Endothelial cell of umbilical vein (primary cell): ENCODE data around the gene ZNF106. TPM values are rescaled to one million over a fixed set of nuclear protein-coding genes. Genes with fewer than 3 reads are reported as not detected.

Source experiments
- BruUV-seq: library from RNA; stranded (reverse); fragments of 400-500 nt; replicated peaks from 2 replicates; lab custom pipeline; 2021; lab: Mats Ljungman, UMichigan
- CTCF ChIA-PET: fragments of 300-600, 350-600 bp; sonication (Branson Sonifier 250); formaldehyde crosslinking; loops from one replicate; lab custom pipeline; 2021; ENCODE audit warnings: antibody characterized with exemption, inconsistent platforms; lab: Charles Lee
- POLR2A ChIA-PET: fragments of 300-600, 350-600 bp; sonication (Branson Sonifier 250); formaldehyde crosslinking; loops from one replicate; lab custom pipeline; 2021; ENCODE audit warnings: antibody characterized with exemption, inconsistent platforms; lab: Charles Lee
- DNase-seq: peaks from one replicate; pipeline ENCODE4 v3.0.0-alpha.2; 2011; ENCODE audit warnings: low read depth, low spot score
- FAIRE-seq: peaks from 2 replicates; lab custom pipeline; 2011; peaks lifted over from hg19 to GRCh38; lab: Jason Lieb, UNC
- H2AFZ ChIP-seq: 2 replicates; pipeline ENCODE4 v1.6.0; 2012; ENCODE audit warnings: low read depth, low read length, control low read depth, inconsistent platforms
- H3K27ac ChIP-seq: 2 replicates; pipeline ENCODE4 v1.5.1; 2011; ENCODE audit warnings: low read depth, mild to moderate bottlenecking, control low read depth, low read length, moderate library complexity; ENCODE audit not compliant: insufficient read depth
- H3K27me3 ChIP-seq, 2 experiments: 2 replicates each; pipeline versions ENCODE4 v1.6.0 to v1.6.1; 2011; ENCODE audit warnings: low read length in 2 of 2, mixed read lengths in 1 of 2; ENCODE audit not compliant: control insufficient read depth in 2 of 2, insufficient read depth in 2 of 2
- H3K36me3 ChIP-seq, 2 experiments: 2 replicates in 1 of 2; 3 replicates in 1 of 2; pipeline ENCODE4 v1.5.1; 2011; ENCODE audit warnings: low read length in 2 of 2, mild to moderate bottlenecking in 1 of 2, moderate library complexity in 1 of 2; ENCODE audit not compliant: control insufficient read depth in 2 of 2, insufficient read depth in 2 of 2; ENCODE audit errors: extremely low read depth in 1 of 2
- H3K4me1 ChIP-seq: 3 replicates; pipeline ENCODE4 v1.5.1; 2011; ENCODE audit warnings: mild to moderate bottlenecking, low read length; ENCODE audit not compliant: control insufficient read depth, insufficient read depth; ENCODE audit errors: extremely low read depth
- H3K4me2 ChIP-seq: 2 replicates; pipeline ENCODE4 v1.6.1; 2011; ENCODE audit warnings: low read length, control low read depth, mixed read lengths; ENCODE audit not compliant: insufficient read depth
- H3K4me3 ChIP-seq, 3 experiments: fragments of 200-600 bp in 1 of 3; sonication (generic), shearing (Covaris generic) in 1 of 3; replicated peaks in 1 of 3; 2 replicates each; pipeline ENCODE4 v1.5.1; 2011 to 2016; ENCODE audit warnings: control low read depth in 3 of 3, low read length in 3 of 3, mild to moderate bottlenecking in 2 of 3, inconsistent platforms in 1 of 3, low read depth in 1 of 3, moderate library complexity in 1 of 3; ENCODE audit not compliant: insufficient read depth in 1 of 3
- H3K79me2 ChIP-seq: 2 replicates; pipeline ENCODE4 v1.6.0; 2012; ENCODE audit warnings: low read length, inconsistent platforms; ENCODE audit not compliant: control insufficient read depth, insufficient read depth
- H3K9ac ChIP-seq: replicated peaks from 2 replicates; pipeline ENCODE3; 2011; ENCODE audit warnings: low read length, control low read depth; ENCODE audit not compliant: insufficient read depth; ENCODE audit errors: extremely low read depth
- H3K9me1 ChIP-seq: replicated peaks from 3 replicates; pipeline ENCODE4 v1.6.0; 2011; ENCODE audit warnings: mild to moderate bottlenecking, low read length; ENCODE audit not compliant: control insufficient read depth, insufficient read depth; ENCODE audit errors: extremely low read depth
- H3K9me3 ChIP-seq: replicated peaks from 2 replicates; pipeline ENCODE4 v1.5.1; 2012; ENCODE audit warnings: low read length, inconsistent platforms; ENCODE audit not compliant: control insufficient read depth, insufficient read depth
- H4K20me1 ChIP-seq: replicated peaks from 2 replicates; pipeline ENCODE3; 2011; ENCODE audit warnings: mild to moderate bottlenecking, low read length; ENCODE audit not compliant: control insufficient read depth, insufficient read depth; ENCODE audit errors: extremely low read depth
- EZH2 ChIP-seq: IDR thresholded peaks from 2 replicates; pipeline ENCODE4 v1.6.1; 2012; ENCODE audit warnings: borderline replicate concordance, low read depth, mild to moderate bottlenecking, moderate library complexity, low read length, inconsistent platforms; ENCODE audit not compliant: severe bottlenecking
- FOS ChIP-seq: IDR thresholded peaks from 2 replicates; pipeline ENCODE4 v1.6.1; 2011; ENCODE audit warnings: mild to moderate bottlenecking, low read length, moderate library complexity, borderline replicate concordance; ENCODE audit not compliant: insufficient read depth
- GATA2 ChIP-seq: IDR thresholded peaks from 2 replicates; pipeline ENCODE4 v1.7.0; 2011; ENCODE audit warnings: low read depth, mild to moderate bottlenecking, moderate library complexity, mixed read lengths, low read length; ENCODE audit not compliant: insufficient read length, insufficient read depth
- JUN ChIP-seq: IDR thresholded peaks from 2 replicates; pipeline ENCODE4 v1.6.1; 2011; ENCODE audit warnings: borderline replicate concordance, low read depth; ENCODE audit not compliant: insufficient read length, insufficient read depth
- MYC ChIP-seq: IDR thresholded peaks from one replicate; pipeline ENCODE4 v1.6.1; 2011; ENCODE audit warnings: mild to moderate bottlenecking, low read depth, low read length
- POLR2A ChIP-seq: IDR thresholded peaks from 2 replicates; pipeline ENCODE4 v1.6.1; 2012; ENCODE audit warnings: low read depth, mild to moderate bottlenecking, control low read depth, low read length
- POLR2AphosphoS5 ChIP-seq: IDR thresholded peaks from 2 replicates; pipeline ENCODE4 v1.6.1; 2012; ENCODE audit warnings: low read depth, mild to moderate bottlenecking, control low read depth, low read length, moderate library complexity; ENCODE audit not compliant: insufficient read depth
- dilution Hi-C: fragments of 300-500 bp; cut with MboI; formaldehyde crosslinking; loops from one replicate; pipeline ENCODE4 v1.15.0; 2019; ENCODE audit warnings: low sequenced_read_pairs; ENCODE audit not compliant: extremely low pct_ligation_motif_present
- intact Hi-C: fragments of 100-400 bp; cut with micrococcal nuclease; formaldehyde crosslinking; loops from one replicate; pipeline ENCODE4 v1.10.0; 2022
- polyA plus RNA-seq, 4 experiments: library from polyadenylated mRNA; depleted of rRNA in 3 of 4; stranded (reverse) in 3 of 4; unstranded in 1 of 4; fragments of >200 nt; gene quantifications; 2 replicates each; pipeline versions ENCODE4 v1.2.1 to v1.2.3, GENCODE V29; 2011 to 2012; ENCODE audit warnings: missing spikeins in 1 of 4
- total RNA-seq: library from RNA; stranded (reverse); gene quantifications from 2 replicates; pipeline ENCODE4 v1.2.3, GENCODE V29; 2021
- TF ChIP-seq, protein P1 (sequence below), 2 donors: IDR thresholded peaks; 1 replicate in 1 of 2; 2 replicates in 1 of 2; pipeline ENCODE4 v1.5.1; 2011; ENCODE audit warnings: low read length in 2 of 2, mild to moderate bottlenecking in 2 of 2, moderate library complexity in 2 of 2, control low read depth in 1 of 2, inconsistent platforms in 1 of 2, low read depth in 1 of 2; ENCODE audit not compliant: insufficient read depth in 1 of 2; ENCODE audit errors: extremely low read depth in 1 of 2
- TF ChIP-seq, protein P2 (sequence below): IDR thresholded peaks from 2 replicates; pipeline ENCODE4 v1.6.1; 2011; ENCODE audit not compliant: insufficient read depth, insufficient read length

The ZNF106 gene
- total and polyA plus RNA-seq, 2 donors (not counting 3 experiments of a cell fraction or from before 2014, with no cell fraction given), result 18.9 to 53.5 TPM

DNA sequence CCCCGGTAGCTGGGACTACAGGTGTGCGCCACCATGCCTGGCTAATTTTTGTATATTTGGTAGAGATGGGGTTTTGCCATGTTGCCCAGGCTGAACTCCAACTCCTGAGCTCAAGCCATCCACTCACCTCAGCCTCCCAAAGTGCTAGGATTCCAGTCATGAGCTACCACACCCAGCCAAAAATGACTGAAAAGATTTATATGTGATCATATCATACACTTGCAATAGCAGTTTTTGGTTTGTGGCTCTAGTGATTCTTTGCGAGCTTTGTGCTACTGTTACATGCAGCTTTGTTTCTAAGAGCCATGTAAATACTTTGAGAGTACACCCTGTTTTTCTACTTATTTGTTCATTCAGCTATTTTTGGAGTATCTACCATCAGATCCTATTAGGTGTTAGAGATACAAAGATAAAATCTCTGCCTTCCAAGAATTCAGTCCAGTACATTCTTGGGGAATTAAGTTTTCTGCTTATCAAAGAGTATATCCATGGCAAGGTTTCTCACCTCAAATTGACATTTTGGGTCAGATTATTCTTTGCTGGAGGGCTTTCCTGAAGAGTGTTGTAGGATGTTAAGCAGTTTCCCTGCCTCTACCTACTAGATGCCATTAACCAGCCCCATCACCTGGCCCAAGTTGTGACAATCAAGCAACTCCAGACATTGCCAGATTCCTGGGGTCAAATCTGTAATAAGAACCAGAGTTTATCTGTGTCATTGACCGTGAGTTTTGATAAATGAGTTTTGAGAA, 19.5 kb upstream of the ZNF106 start:
- Histone ChIP-seq H3K4me1 (peaks cover 14% of the 10 kb centered on the region), H3K9me3 (no peaks in the 10 kb centered on the region), H2AFZ (no peak overlapping the region), H3K27ac (peak overlapping the region; percentile 55), H3K9ac (peak overlapping the region; percentile 22), H3K4me2 (peak overlapping the region; percentile 31), H3K36me3 (peaks cover 9 to 16% of the 10 kb centered on the region in 2 experiments), H3K4me3 (peak overlapping the region in 1 of 3 experiments; percentile 12), H3K27me3 (no peaks in the 10 kb centered on the region), H3K79me2 (peaks cover 66% of the 10 kb centered on the region), H3K9me1 (no peaks in the 10 kb centered on the region), H4K20me1 (no peaks in the 10 kb centered on the region)
- DNase-seq (no peak), FAIRE-seq (no peak)
- ChIA-PET CTCF (interaction anchor here (1.1 to 1.7 kb wide), 4 partner anchors 11 to 39 kb away, joined by 3 to 9 read pairs (median 4); partner anchors contain the start of genes SNAP23 and ZNF106), POLR2A (interaction anchor here (1.3 to 1.9 kb wide), 3 partner anchors 9 to 20 kb away, joined by 3 to 7 read pairs (median 4); partner anchors contain the start of genes SNAP23 and ZNF106)
- TF ChIP-seq FOS (no peak), MYC (no peak), GATA2 (no peak), EZH2 (no peak), POLR2A (no peak), JUN (no peak), POLR2AphosphoS5 (no peak)
- TF ChIP-seq, protein P1, sequence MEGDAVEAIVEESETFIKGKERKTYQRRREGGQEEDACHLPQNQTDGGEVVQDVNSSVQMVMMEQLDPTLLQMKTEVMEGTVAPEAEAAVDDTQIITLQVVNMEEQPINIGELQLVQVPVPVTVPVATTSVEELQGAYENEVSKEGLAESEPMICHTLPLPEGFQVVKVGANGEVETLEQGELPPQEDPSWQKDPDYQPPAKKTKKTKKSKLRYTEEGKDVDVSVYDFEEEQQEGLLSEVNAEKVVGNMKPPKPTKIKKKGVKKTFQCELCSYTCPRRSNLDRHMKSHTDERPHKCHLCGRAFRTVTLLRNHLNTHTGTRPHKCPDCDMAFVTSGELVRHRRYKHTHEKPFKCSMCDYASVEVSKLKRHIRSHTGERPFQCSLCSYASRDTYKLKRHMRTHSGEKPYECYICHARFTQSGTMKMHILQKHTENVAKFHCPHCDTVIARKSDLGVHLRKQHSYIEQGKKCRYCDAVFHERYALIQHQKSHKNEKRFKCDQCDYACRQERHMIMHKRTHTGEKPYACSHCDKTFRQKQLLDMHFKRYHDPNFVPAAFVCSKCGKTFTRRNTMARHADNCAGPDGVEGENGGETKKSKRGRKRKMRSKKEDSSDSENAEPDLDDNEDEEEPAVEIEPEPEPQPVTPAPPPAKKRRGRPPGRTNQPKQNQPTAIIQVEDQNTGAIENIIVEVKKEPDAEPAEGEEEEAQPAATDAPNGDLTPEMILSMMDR (IDR thresholded peaks at IDR 0.05; ENCODE audit: extremely low read depth in 1 of 2, insufficient read depth in 1 of 2, low read depth in 1 of 2, low read length in 2 of 2), result no peak
- TF ChIP-seq, protein P2, sequence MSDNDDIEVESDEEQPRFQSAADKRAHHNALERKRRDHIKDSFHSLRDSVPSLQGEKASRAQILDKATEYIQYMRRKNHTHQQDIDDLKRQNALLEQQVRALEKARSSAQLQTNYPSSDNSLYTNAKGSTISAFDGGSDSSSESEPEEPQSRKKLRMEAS, result no peak
- BruUV-seq, result no TSS peak
- dilution Hi-C loops, result no loop called here
- intact Hi-C loops, result loop anchor here (2.0 kb wide), 1 partner anchor 16 kb away; the partner anchor contains the start of gene SNAP23
